NT2/D1 (cell line): ENCODE results near the gene WFIKKN1.

ENCODE experiments used
- YY1 ChIP-seq: IDR thresholded peaks from 2 replicates; pipeline ENCODE4 v1.6.1; 2011; ENCODE audit not compliant: insufficient read length, insufficient read depth
- ZNF274 ChIP-seq: IDR thresholded peaks from 2 replicates; pipeline ENCODE4 v1.6.1; 2011; ENCODE audit warnings: mild to moderate bottlenecking, low read depth, low read length

DNA sequence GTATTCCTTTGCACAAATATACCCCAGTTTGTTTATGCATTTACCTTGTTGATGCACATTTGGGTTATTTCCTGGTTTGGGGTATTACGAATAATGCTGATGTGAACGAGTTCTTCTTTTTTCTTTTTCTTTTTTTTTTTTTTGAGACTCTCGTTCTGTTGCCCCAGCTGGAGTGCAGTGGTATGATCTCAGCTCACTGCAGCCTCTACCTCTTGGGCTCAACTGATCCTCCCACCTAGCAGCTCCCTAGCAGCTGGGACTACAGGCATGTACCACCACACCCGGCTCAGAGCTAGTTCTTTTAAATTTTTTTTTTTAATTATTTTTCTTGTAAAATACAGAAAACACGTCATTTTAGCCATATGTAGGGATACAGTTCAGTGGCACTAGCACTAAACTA lies 26.9 kb upstream of the WFIKKN1 start:
- no peak for TF ChIP-seq ZNF274
- no peak for TF ChIP-seq YY1
